Activated naive CD8-positive, alpha-beta T cell treated with anti-CD3 and anti-CD28 coated beads for 36 hours (primary cell): ENCODE results near the gene NEK10. TPM values are rescaled to one million over a fixed set of nuclear protein-coding genes. Genes with fewer than 3 reads are reported as not detected.

Experiments
- DNase-seq: peaks from one replicate; pipeline ENCODE4 v3.0.0; 2021
- H3K27ac Mint-ChIP-seq: one replicate; pipeline ENCODE4 v1.8.0; 2022; ENCODE audit warnings: mild to moderate bottlenecking, moderate library complexity, mixed read lengths
- H3K27me3 Mint-ChIP-seq: one replicate; pipeline ENCODE4 v1.8.0; 2022; ENCODE audit warnings: mild to moderate bottlenecking, mixed read lengths
- H3K36me3 Mint-ChIP-seq: one replicate; pipeline ENCODE4 v1.8.0; 2021; ENCODE audit warnings: mild to moderate bottlenecking, mixed read lengths
- H3K4me1 Mint-ChIP-seq: one replicate; pipeline ENCODE4 v1.8.0; 2021; ENCODE audit warnings: mixed read lengths
- H3K4me3 Mint-ChIP-seq: one replicate; pipeline ENCODE4 v1.8.0; 2022; ENCODE audit warnings: mild to moderate bottlenecking, moderate library complexity, mixed read lengths
- H3K9me3 Mint-ChIP-seq: one replicate; pipeline ENCODE4 v1.8.0; 2022; ENCODE audit warnings: mixed read lengths
- total RNA-seq, 2 experiments: library from RNA; stranded (reverse); gene quantifications; one replicate each; pipeline ENCODE4 v1.2.3, GENCODE V29; 2021

NEK10 gene
- total RNA-seq, 2 experiments from 2014 or later, result 0.41 to 0.80 TPM

DNA sequence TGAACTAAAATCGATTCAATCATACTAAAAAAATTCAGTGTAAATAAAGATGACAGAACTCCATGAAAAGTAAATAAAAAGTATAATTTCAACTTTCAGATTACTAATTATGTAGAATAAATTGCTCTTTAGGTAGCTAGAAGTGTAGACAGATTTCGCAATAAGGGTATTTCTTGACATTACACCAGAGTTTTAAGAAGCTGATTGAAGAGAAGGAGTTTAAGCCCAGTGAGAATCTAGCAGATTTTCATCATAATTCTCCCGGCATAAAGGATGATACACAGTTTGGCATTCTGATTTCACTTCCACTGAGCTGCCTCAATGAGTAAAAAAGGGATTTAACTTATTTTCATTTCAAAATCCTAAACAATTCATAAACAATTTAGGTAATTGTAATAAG is 259.2 kb downstream of the NEK10 start:
- H3K4me3 Mint-ChIP-seq, result no peak overlapping the region
- no peaks in the 10 kb centered on the region for H3K9me3 Mint-ChIP-seq
- no peak for DNase-seq
- H3K27me3 Mint-ChIP-seq, result no peaks in the 10 kb centered on the region
- H3K36me3 Mint-ChIP-seq, result no peaks in the 10 kb centered on the region
- H3K27ac Mint-ChIP-seq, result no peak overlapping the region
- H3K4me1 Mint-ChIP-seq, result no peaks in the 10 kb centered on the region

DNA sequence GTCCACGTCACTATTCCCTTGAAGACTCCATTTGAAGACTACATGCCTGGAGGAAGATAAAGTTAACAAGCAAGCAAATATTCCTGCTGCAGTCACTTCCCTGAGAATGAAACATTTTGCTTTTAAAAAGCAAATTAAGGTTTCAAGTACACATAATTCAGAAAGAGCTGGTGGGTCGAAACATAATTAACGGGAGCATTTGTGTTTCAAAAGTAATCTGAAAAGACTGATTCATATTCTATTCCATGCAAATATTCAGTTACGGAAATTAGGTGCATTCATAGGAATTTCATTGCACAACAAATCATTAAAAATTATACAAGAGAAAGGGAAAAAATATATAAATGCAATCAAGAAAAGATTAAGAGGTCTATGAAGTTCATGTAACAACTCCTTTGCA is 260.9 kb downstream of the NEK10 start:
- no peak for DNase-seq
- H3K4me1 Mint-ChIP-seq, result no peaks in the 10 kb centered on the region
- H3K9me3 Mint-ChIP-seq, result no peaks in the 10 kb centered on the region
- no peaks in the 10 kb centered on the region for H3K27me3 Mint-ChIP-seq
- no peaks in the 10 kb centered on the region for H3K36me3 Mint-ChIP-seq
- no peak overlapping the region for H3K4me3 Mint-ChIP-seq
- H3K27ac Mint-ChIP-seq, result no peak overlapping the region

DNA sequence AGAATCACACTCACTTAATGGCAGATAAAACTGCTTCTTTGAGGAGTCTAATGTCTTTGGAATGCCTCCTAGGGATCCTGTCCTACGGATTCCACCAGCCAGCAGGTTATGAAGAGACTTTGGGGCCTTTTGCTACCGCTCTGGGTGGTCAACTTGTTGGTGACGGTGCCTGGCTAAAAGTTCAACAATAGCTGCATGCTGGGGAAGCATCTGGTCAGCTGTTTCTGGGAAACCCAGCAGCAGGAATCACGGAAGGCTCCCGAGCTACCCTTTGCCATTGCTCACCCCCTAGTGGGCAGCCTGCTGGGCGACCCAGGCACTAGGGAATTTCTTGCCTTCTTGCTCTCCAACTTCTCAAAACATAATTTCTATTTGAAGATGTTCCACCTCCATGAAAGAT is 263.3 kb downstream of the NEK10 start:
- no peaks in the 10 kb centered on the region for H3K36me3 Mint-ChIP-seq
- no peak overlapping the region for H3K4me3 Mint-ChIP-seq
- no peak overlapping the region for H3K27ac Mint-ChIP-seq
- no peak for DNase-seq
- no peaks in the 10 kb centered on the region for H3K4me1 Mint-ChIP-seq
- no peaks in the 10 kb centered on the region for H3K27me3 Mint-ChIP-seq
- H3K9me3 Mint-ChIP-seq, result no peaks in the 10 kb centered on the region

DNA sequence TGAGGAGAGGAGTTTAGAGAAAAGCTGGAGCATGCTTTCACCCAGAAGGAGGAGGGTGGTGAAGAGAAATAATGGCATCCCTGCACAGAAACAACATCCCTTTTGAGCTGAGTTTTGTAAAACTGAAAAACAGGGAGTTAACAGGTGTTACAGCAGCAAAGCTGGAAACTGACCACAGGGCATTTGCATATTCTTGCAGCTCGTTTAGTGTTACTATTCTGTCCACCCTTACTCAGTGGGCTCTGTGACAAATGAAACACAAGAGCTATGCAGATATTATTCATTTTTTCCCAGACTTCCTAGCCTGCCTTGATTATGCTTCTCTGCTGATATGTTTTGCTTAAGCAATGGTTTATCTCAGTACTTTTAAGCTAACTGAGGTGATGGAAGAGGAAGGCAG is 272.0 kb downstream of the NEK10 start:
- no peak for DNase-seq
- no peaks in the 10 kb centered on the region for H3K9me3 Mint-ChIP-seq
- H3K4me3 Mint-ChIP-seq, result no peak overlapping the region
- no peaks in the 10 kb centered on the region for H3K4me1 Mint-ChIP-seq
- H3K36me3 Mint-ChIP-seq, result no peaks in the 10 kb centered on the region
- no peak overlapping the region for H3K27ac Mint-ChIP-seq
- no peaks in the 10 kb centered on the region for H3K27me3 Mint-ChIP-seq

DNA sequence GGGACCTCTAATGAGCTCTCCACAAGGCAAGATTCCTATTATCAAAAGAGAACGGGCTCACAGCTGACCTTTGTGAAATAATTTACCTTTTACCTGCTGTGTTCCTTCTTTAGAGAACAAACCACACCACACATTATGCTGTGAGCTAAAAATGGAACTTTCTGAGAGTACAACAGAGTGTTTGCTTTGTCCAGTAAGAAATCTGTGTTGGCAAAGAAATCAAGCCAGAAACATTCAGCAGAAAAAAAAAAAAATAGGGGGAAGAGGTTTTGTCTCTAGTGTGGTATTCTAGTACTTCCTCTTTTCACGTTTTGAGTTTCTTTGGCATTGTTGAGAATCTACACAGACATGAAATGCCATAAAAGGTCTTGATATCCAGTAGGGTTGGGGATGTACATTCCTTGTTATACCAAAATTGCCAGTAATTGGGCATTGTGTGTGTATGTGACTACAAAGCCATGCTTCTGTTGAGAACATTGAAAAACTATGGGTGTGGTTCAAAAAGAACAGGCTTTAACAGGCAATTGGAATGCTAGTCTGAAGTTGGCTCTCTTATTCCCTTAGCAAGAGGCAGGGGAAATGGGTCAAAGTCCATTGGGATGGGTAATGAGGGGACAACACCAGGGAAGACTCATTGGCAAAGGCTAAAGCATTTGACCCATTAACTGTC is 273.5 kb downstream of the NEK10 start:
- H3K4me3 Mint-ChIP-seq, result no peak overlapping the region
- no peak overlapping the region for H3K27ac Mint-ChIP-seq
- DNase-seq, result no peak
- no peaks in the 10 kb centered on the region for H3K27me3 Mint-ChIP-seq
- H3K4me1 Mint-ChIP-seq, result no peaks in the 10 kb centered on the region
- no peaks in the 10 kb centered on the region for H3K9me3 Mint-ChIP-seq
- no peaks in the 10 kb centered on the region for H3K36me3 Mint-ChIP-seq

DNA sequence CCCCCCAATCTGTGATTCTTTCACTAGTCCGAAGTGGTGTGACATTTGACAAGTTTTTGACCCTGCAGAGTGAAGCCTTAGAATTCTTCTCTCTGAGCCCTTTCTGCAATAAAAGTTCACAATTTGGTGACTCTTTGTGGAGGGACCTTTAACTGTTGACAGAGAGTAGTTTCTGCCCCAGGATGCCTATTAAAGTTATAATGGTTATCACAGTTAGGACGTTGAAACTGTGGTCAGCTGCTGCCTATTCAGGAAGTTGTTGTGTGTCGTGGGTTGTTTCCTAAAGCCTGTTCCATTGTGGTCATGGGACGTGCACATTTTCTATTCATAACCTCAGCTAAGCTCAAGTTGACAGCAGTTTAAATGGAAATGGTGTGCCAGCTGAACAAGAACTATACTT is 274.5 kb downstream of the NEK10 start:
- Mint-ChIP-seq H3K27ac (no peak overlapping the region), H3K9me3 (no peaks in the 10 kb centered on the region), H3K27me3 (no peaks in the 10 kb centered on the region), H3K36me3 (no peaks in the 10 kb centered on the region), H3K4me1 (no peaks in the 10 kb centered on the region), H3K4me3 (no peak overlapping the region)
- DNase-seq, result no peak

DNA sequence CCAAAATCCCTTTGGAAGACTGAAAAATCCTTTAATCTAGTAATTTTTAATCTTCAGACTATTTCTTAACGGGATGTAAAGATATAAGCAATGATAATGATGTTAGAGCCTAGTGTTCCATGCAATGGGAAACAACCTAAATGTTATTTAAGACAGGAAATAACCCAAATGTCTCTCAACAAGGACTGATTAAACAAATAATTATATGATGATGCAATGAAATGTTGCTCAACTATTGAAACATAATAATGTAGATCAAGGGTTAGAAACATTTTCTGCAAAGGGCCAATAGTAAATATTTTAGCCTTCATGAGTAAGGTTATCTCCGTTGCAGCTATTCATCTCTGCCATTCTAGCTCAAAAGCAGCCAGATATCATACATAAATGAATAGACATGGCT is 275.4 kb downstream of the NEK10 start:
- H3K4me3 Mint-ChIP-seq, result no peak overlapping the region
- H3K9me3 Mint-ChIP-seq, result no peaks in the 10 kb centered on the region
- DNase-seq, result no peak
- no peak overlapping the region for H3K27ac Mint-ChIP-seq
- H3K4me1 Mint-ChIP-seq, result no peaks in the 10 kb centered on the region
- H3K27me3 Mint-ChIP-seq, result no peaks in the 10 kb centered on the region
- H3K36me3 Mint-ChIP-seq, result no peaks in the 10 kb centered on the region

DNA sequence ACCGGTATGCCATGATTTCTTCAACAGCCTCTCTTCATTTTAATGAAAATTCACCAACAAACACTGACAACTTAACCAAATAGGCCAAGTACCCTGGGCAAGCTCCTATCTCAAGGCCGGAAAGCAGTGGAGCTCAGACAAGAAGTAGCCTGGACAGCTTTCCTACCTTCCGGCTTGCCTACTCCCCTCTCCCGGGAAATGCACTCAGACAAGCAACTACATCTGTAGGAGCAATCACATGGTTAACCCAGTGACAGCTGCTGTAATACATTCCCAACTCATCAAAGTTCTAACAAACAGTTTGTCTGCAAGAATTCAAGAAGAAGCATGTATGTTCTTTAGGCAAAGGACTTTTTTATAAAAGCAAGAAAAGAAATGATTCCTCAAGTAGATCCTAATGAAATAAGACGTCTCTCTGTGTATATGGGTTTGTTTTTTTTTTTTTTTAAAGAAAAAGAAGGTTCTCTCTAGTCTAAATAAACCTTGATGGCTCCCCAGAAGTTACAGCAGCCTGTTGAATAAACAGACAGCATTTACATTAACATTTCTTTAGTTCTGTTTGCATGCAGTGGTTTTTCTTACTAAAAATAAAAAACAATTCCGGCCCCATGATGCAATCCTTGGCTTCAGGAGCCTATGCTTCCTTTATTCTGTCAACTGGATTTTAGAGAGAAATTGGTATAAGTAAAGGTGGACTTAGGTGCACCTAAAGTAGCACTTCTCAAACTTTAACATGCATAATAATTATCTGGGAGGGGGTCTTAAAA is 278.7 kb downstream of the NEK10 start:
- Mint-ChIP-seq H3K36me3 (no peaks in the 10 kb centered on the region), H3K4me1 (no peaks in the 10 kb centered on the region), H3K4me3 (no peak overlapping the region), H3K27me3 (no peaks in the 10 kb centered on the region), H3K27ac (no peak overlapping the region), H3K9me3 (no peaks in the 10 kb centered on the region)
- no peak for DNase-seq

DNA sequence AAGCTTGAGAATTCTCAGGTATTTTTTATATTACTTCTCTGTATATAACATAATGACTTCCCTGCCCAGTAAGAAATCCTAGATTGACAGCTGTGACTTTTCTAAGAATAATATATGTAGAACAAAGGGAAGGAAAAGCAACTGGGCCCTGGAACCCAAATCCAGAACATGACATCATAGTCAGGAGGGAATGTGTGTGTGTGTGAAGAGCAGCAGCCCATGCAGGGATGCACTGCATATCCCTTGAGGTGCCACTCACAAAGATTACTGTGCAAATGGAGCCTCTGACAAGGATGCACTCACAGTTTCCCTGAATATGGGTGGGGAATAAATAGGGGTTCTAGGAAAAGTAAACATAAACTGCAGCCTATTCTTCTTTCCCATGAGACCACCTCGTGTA is 279.5 kb downstream of the NEK10 start:
- Mint-ChIP-seq H3K4me3 (no peak overlapping the region), H3K27ac (no peak overlapping the region), H3K36me3 (no peaks in the 10 kb centered on the region), H3K9me3 (no peaks in the 10 kb centered on the region), H3K27me3 (no peaks in the 10 kb centered on the region), H3K4me1 (no peaks in the 10 kb centered on the region)
- DNase-seq, result no peak

DNA sequence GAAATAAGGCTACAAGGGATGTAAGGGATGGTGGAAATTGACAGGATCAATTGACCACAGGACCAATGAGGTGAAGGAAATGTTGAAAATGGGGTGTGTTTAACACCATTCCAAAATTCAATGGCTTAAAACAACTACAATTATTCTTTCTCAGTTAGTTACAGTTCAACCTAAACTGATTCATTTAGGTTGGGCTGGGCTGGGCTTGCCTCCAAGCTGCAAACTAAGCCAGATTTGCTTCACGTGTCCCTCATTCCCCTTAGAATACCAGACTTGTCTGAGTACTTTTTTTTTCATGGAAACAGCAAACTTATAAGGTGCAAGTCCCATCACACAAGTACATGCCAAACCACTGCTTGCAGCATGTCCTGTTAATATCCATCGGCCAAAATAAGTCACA is 280.1 kb downstream of the NEK10 start:
- Mint-ChIP-seq H3K27me3 (no peaks in the 10 kb centered on the region), H3K4me1 (no peaks in the 10 kb centered on the region), H3K27ac (no peak overlapping the region), H3K4me3 (no peak overlapping the region), H3K9me3 (no peaks in the 10 kb centered on the region), H3K36me3 (no peaks in the 10 kb centered on the region)
- no peak for DNase-seq

DNA sequence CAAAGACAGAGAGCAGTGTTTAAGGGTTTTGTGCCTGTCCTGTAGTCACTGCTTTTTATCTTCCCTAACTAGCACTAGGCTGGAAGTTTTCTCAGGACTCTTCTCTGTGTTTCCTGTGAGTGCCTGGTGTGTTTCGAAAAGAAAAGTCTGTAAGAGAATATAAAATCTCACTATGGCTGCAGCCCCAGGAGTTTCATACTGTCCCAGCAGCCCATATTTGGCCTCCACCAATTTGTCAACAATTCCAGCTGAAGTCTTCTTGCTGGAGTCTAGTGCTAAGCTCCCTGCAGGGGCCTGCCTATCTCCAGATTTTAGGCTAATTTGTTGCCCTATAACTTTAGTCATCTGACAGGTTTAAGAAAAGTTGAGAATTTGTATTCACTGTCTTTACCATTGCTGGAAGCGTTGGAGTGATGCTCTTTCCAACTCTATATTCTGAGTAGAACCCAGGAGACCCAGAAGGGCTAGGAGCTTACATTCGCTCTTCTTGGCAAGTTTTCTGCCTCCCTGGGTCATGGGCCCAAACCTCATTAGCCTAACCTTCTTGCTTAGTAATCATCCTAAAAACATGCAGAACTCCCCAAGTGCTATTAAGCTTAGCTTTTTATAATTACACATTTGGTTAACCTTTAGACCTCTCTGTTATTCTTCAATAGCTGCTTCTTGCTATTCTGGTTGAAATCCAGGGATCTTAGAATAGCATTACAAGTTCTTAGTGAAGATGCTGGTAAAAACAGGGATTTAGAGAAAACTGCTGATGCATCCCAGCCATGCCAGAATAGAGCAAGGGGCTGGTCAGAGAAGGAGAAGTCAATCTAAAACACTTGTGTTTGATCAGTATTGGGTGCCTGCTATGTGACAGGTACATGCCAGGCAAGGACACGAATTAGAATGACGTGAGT is 283.1 kb downstream of the NEK10 start:
- Mint-ChIP-seq H3K27me3 (no peaks in the 10 kb centered on the region), H3K36me3 (no peaks in the 10 kb centered on the region), H3K27ac (no peak overlapping the region), H3K4me3 (no peak overlapping the region), H3K9me3 (no peaks in the 10 kb centered on the region), H3K4me1 (no peaks in the 10 kb centered on the region)
- DNase-seq, result no peak

DNA sequence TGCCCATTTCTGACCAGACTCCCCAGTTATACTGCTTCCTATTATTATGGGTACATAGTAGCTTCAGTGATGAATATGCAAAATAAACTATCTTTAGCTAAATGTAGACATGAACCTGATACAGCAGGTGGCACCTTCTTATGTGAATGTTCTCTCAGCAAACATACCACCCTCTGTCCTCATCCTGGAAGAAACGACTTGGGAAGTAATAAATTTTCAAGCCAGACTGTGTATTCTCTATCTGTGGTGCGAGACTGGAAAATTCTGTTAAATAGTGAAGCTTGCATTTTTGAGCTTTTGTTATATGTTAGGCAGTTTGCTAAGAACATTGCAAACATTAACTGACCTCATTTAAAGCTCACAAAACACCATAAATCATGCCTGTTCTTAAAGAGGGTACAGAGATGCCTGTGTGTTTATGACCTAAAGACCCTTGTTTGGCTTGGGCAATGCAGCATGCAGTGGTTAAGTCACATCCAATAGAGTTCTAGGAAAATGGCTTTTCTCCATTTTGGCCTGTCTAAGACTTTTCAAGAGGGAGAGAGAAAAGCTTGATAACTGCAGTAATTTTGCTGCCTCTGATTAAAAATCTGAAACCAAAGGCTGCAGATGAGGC is 287.1 kb downstream of the NEK10 start:
- peaks cover 3% of the 10 kb centered on the region for H3K27me3 Mint-ChIP-seq
- H3K27ac Mint-ChIP-seq, result no peak overlapping the region
- DNase-seq, result no peak
- H3K4me1 Mint-ChIP-seq, result no peaks in the 10 kb centered on the region
- no peaks in the 10 kb centered on the region for H3K36me3 Mint-ChIP-seq
- no peak overlapping the region for H3K4me3 Mint-ChIP-seq
- H3K9me3 Mint-ChIP-seq, result no peaks in the 10 kb centered on the region

DNA sequence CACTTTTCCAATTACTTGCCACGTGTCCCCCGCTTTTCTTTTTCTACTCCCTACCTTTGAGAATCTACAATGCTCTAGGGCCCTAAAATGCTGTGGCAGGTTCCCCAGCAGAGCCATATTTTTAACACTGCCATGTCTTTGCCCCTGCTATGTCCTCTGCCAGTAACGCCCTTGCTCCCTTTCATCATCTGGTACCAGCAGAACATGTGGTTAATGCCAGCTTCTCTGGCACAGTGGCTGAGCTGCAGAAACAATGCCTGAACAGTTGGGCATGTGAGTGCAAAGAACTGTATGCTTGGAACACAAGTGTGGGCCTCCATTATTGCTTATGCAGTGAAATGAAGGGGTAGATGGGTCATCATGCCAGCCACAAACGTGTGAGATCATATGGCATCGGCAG is 287.6 kb downstream of the NEK10 start:
- H3K27ac Mint-ChIP-seq, result no peak overlapping the region
- H3K27me3 Mint-ChIP-seq, result peaks cover 3% of the 10 kb centered on the region
- H3K4me3 Mint-ChIP-seq, result no peak overlapping the region
- H3K4me1 Mint-ChIP-seq, result no peaks in the 10 kb centered on the region
- no peaks in the 10 kb centered on the region for H3K9me3 Mint-ChIP-seq
- DNase-seq, result no peak
- no peaks in the 10 kb centered on the region for H3K36me3 Mint-ChIP-seq

DNA sequence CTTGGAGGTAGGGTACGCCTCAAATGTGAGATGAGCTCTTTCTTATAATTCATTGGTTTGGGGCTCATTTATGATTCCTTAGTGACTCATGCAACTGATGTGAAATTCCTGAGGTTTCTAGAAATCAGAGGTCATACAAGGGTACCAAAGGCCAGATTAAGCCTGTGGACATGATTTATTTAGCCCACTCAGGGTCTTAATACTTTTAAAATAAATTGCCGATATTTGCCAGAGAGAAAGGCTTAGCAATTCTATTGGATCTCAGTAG is 289.0 kb downstream of the NEK10 start:
- Mint-ChIP-seq H3K36me3 (no peaks in the 10 kb centered on the region), H3K4me1 (no peaks in the 10 kb centered on the region), H3K4me3 (no peak overlapping the region), H3K27ac (no peak overlapping the region), H3K27me3 (peaks cover 6% of the 10 kb centered on the region), H3K9me3 (no peaks in the 10 kb centered on the region)
- no peak for DNase-seq
